Keratinocyte (primary cell): ENCODE data around the gene UCK2. TPM values are rescaled to one million over a fixed set of nuclear protein-coding genes. Genes with fewer than 3 reads are reported as not detected.

Experiments used
- DNase-seq: peaks from one replicate; pipeline ENCODE4 v3.0.0-alpha.2; 2011; ENCODE audit warnings: low read depth, missing footprints, low spot score
- FAIRE-seq: peaks from 2 replicates; lab custom pipeline; 2011; peaks lifted over from hg19 to GRCh38; lab: Jason Lieb, UNC
- H2AFZ ChIP-seq: 2 replicates; pipeline ENCODE4 v1.6.0; 2012; ENCODE audit warnings: low read length, control low read depth, inconsistent platforms; ENCODE audit not compliant: control insufficient read depth
- H3K27ac ChIP-seq: 2 replicates; pipeline ENCODE4 v1.5.1; 2011; ENCODE audit warnings: low read length; ENCODE audit not compliant: control insufficient read depth, insufficient read depth
- H3K27me3 ChIP-seq: 3 replicates; pipeline ENCODE4 v1.6.0; 2011; ENCODE audit warnings: low read length; ENCODE audit not compliant: control insufficient read depth, insufficient read depth; ENCODE audit errors: extremely low read depth
- H3K36me3 ChIP-seq, 2 experiments: 2 replicates in 1 of 2; 3 replicates in 1 of 2; pipeline ENCODE4 v1.5.1; 2011; ENCODE audit warnings: low read length in 2 of 2, mild to moderate bottlenecking in 1 of 2; ENCODE audit not compliant: control insufficient read depth in 2 of 2, insufficient read depth in 2 of 2; ENCODE audit errors: extremely low read depth in 1 of 2
- H3K4me1 ChIP-seq: 3 replicates; pipeline ENCODE4 v1.5.1; 2011; ENCODE audit warnings: low read length; ENCODE audit not compliant: control insufficient read depth, insufficient read depth; ENCODE audit errors: extremely low read depth
- H3K4me2 ChIP-seq: 3 replicates; pipeline ENCODE4 v1.6.0; 2011; ENCODE audit warnings: low read depth, low read length; ENCODE audit not compliant: control insufficient read depth, insufficient read depth; ENCODE audit errors: extremely low read depth
- H3K4me3 ChIP-seq, 3 experiments: fragments of 200-600 bp in 1 of 3; sonication (generic) in 1 of 3; 2 replicates in 2 of 3; 3 replicates in 1 of 3; pipeline ENCODE4 v1.5.1; 2011 to 2016; ENCODE audit warnings: low read length in 3 of 3, mild to moderate bottlenecking in 3 of 3, control low read depth in 2 of 3, inconsistent platforms in 1 of 3, low read depth in 1 of 3, mixed read lengths in 1 of 3, mixed run types in 1 of 3, moderate library complexity in 1 of 3; ENCODE audit not compliant: control insufficient read depth in 2 of 3, insufficient read depth in 2 of 3; ENCODE audit errors: extremely low read depth in 1 of 3
- H3K79me2 ChIP-seq: 2 replicates; pipeline ENCODE4 v1.6.0; 2012; ENCODE audit warnings: low read length; ENCODE audit not compliant: control insufficient read depth, insufficient read depth
- H3K9ac ChIP-seq: 3 replicates; pipeline ENCODE4 v1.6.0; 2011; ENCODE audit warnings: low read length; ENCODE audit not compliant: control insufficient read depth, insufficient read depth; ENCODE audit errors: extremely low read depth
- H3K9me1 ChIP-seq: 3 replicates; pipeline ENCODE4 v1.6.0; 2011; ENCODE audit warnings: low read length; ENCODE audit not compliant: control insufficient read depth, insufficient read depth; ENCODE audit errors: extremely low read depth
- H3K9me3 ChIP-seq: 2 replicates; pipeline ENCODE4 v1.5.1; 2012; ENCODE audit warnings: low read depth, low read length; ENCODE audit not compliant: control insufficient read depth
- H4K20me1 ChIP-seq: 3 replicates; pipeline ENCODE4 v1.6.0; 2011; ENCODE audit warnings: low read length; ENCODE audit not compliant: control insufficient read depth, insufficient read depth; ENCODE audit errors: extremely low read depth
- CTCF ChIP-seq, 3 experiments: IDR thresholded peaks in 1 of 3; conservative IDR thresholded peaks in 1 of 3; optimal IDR thresholded peaks in 1 of 3; 2 replicates in 2 of 3; 3 replicates in 1 of 3; pipeline versions ENCODE3 to v1.5.1; 2011; ENCODE audit warnings: low read length in 3 of 3, mild to moderate bottlenecking in 3 of 3, moderate library complexity in 2 of 3, control low read depth in 1 of 3, inconsistent platforms in 1 of 3; ENCODE audit not compliant: insufficient read depth in 2 of 3; ENCODE audit errors: extremely low read depth in 1 of 3
- EZH2 ChIP-seq: IDR thresholded peaks from one replicate; pipeline ENCODE4 v1.6.1; 2012; ENCODE audit warnings: inconsistent platforms, mild to moderate bottlenecking, low read length, moderate library complexity
- dilution Hi-C: fragments of 300-500 bp; cut with MboI; formaldehyde crosslinking; loops from one replicate; pipeline ENCODE4 v1.7.0; 2020; ENCODE audit warnings: low sequenced_read_pairs; ENCODE audit not compliant: extremely low pct_ligation_motif_present
- polyA plus RNA-seq, 5 experiments: library from polyadenylated mRNA; depleted of rRNA in 3 of 5; stranded (reverse) in 3 of 5; stranded (forward) in 1 of 5; unstranded in 1 of 5; fragments of >200 nt; gene quantifications; 1 replicate in 1 of 5; 2 replicates in 3 of 5; 3 replicates in 1 of 5; pipeline versions ENCODE4 v1.2.1 to v1.2.3, GENCODE V29; 2011 to 2012; ENCODE audit warnings: missing spikeins in 2 of 5, low read depth in 1 of 5, low replicate concordance in 1 of 5

Gene UCK2
- polyA plus RNA-seq, 1 donor (not counting 4 experiments of a cell fraction or from before 2014, with no cell fraction given) = 71.9 TPM

- DNase-seq (no peak), FAIRE-seq (no peak)
- no peaks in the 10 kb centered on the region for H3K9me1 ChIP-seq
- no peak overlapping the region for H2AFZ ChIP-seq
- no peak overlapping the region for H3K27ac ChIP-seq
- H3K4me1 ChIP-seq = peaks cover 14% of the 10 kb centered on the region
- H3K27me3 ChIP-seq = no peaks in the 10 kb centered on the region
- TF ChIP-seq EZH2 = no peak
- TF ChIP-seq CTCF (optimal IDR thresholded peaks at IDR 0.05 in 1 of 3, IDR thresholded peaks at IDR 0.05 in 1 of 3, conservative IDR thresholded peaks at IDR 0.05 in 1 of 3; ENCODE audit: extremely low read depth in 1 of 3, insufficient read depth in 2 of 3, low read length in 3 of 3) = peak in 2 of 3 experiments; percentile 40 to 46
- H3K4me2 ChIP-seq = no peak overlapping the region
- dilution Hi-C loops = no loop called here
- no peaks in the 10 kb centered on the region for H3K9me3 ChIP-seq
- H3K4me3 ChIP-seq = no peak overlapping the region
- H4K20me1 ChIP-seq = peaks cover 5% of the 10 kb centered on the region
- no peak overlapping the region for H3K9ac ChIP-seq
- H3K36me3 ChIP-seq = peaks cover 0 to 2% of the 10 kb centered on the region in 2 experiments
- H3K79me2 ChIP-seq = peaks cover 93% of the 10 kb centered on the region
Measured at GRCh38 chr1:165871311-165872067, 44.1 kb downstream of the UCK2 start.

GRCh38 chr1:165873481-165873880, 46.1 kb downstream of the UCK2 start:
- FAIRE-seq (no peak), DNase-seq (no peak)
- Histone ChIP-seq H3K27me3 (no peaks in the 10 kb centered on the region), H3K36me3 (peaks cover 0 to 2% of the 10 kb centered on the region in 2 experiments), H3K27ac (no peak overlapping the region), H3K9me3 (no peaks in the 10 kb centered on the region), H4K20me1 (peaks cover 5% of the 10 kb centered on the region), H3K4me3 (no peak overlapping the region), H2AFZ (no peak overlapping the region), H3K9me1 (no peaks in the 10 kb centered on the region), H3K4me1 (peaks cover 14% of the 10 kb centered on the region), H3K4me2 (no peak overlapping the region), H3K79me2 (peaks cover 92% of the 10 kb centered on the region), H3K9ac (no peak overlapping the region)
- dilution Hi-C loops = no loop called here
- TF ChIP-seq CTCF (optimal IDR thresholded peaks at IDR 0.05 in 1 of 3, IDR thresholded peaks at IDR 0.05 in 1 of 3, conservative IDR thresholded peaks at IDR 0.05 in 1 of 3; ENCODE audit: extremely low read depth in 1 of 3, insufficient read depth in 2 of 3, low read length in 3 of 3) (no peak), EZH2 (no peak)
